Measurements from ENCODE around the gene GMNC.
"Not testable (repeated sequence)": the region's sequence is repeated elsewhere in the genome, so short reads cannot be mapped to it uniquely, and the experiment has no call there.

DNA sequence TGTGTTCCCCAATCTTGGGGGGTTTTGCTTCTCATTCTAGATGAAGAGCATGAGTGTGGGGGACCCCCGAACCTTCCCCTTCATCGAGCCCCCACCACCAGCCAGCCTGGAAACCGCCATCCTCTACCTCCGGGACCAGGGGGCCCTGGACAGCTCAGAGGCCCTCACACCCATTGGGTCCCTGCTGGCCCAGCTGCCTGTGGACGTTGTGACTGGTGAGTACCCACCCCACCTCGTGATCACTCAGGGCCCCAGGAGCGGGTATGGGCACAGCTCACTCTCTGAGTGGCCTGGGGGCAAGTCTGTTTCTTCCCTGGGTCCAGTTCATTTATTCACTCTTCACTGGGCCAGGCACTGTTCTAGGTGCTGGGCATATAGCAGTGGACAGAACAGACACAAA lies 13.9 kb upstream of the GMNC start:
- not testable (repeated sequence) for TF ChIP-seq POLR2A (IDR thresholded peaks at IDR 0.05; ENCODE audit: borderline replicate concordance, extremely low read depth, insufficient read depth, insufficient read length); EZH2phosphoT487 (IDR thresholded peaks at IDR 0.05; ENCODE audit: borderline replicate concordance); SP1 (IDR thresholded peaks at IDR 0.05; ENCODE audit: low read depth); RAD21 (IDR thresholded peaks at IDR 0.05; ENCODE audit: low read depth); ZNF274 (IDR thresholded peaks at IDR 0.05; ENCODE audit: low read depth, low read length); POLR2AphosphoS5 (IDR thresholded peaks at IDR 0.05; ENCODE audit: low read depth, low read length)
- TF ChIP-seq, protein P1, sequence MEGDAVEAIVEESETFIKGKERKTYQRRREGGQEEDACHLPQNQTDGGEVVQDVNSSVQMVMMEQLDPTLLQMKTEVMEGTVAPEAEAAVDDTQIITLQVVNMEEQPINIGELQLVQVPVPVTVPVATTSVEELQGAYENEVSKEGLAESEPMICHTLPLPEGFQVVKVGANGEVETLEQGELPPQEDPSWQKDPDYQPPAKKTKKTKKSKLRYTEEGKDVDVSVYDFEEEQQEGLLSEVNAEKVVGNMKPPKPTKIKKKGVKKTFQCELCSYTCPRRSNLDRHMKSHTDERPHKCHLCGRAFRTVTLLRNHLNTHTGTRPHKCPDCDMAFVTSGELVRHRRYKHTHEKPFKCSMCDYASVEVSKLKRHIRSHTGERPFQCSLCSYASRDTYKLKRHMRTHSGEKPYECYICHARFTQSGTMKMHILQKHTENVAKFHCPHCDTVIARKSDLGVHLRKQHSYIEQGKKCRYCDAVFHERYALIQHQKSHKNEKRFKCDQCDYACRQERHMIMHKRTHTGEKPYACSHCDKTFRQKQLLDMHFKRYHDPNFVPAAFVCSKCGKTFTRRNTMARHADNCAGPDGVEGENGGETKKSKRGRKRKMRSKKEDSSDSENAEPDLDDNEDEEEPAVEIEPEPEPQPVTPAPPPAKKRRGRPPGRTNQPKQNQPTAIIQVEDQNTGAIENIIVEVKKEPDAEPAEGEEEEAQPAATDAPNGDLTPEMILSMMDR (IDR thresholded peaks at IDR 0.05 in 2 of 3, conservative IDR thresholded peaks at IDR 0.05 in 1 of 3; ENCODE audit: borderline replicate concordance in 1 of 3, insufficient read depth in 1 of 3, low read depth in 2 of 3, low read length in 2 of 3), result not testable (repeated sequence)

Measured in HCT116 (cell line).